Hepatocyte (in vitro differentiated cells): ENCODE data around the gene GALNT17. TPM values are rescaled to one million over a fixed set of nuclear protein-coding genes. Genes with fewer than 3 reads are reported as not detected.

Experiments
- DNase-seq: peaks from one replicate; pipeline ENCODE4 v3.0.0-alpha.2; 2016; ENCODE audit warnings: low spot score
- H2AFZ ChIP-seq: fragments of 200-600 bp; sonication (generic); 2 replicates; pipeline ENCODE4 v1.6.0; 2016; ENCODE audit warnings: antibody characterized with exemption, mild to moderate bottlenecking
- H3K27ac ChIP-seq: fragments of 200-600 bp; sonication (generic); 2 replicates; pipeline ENCODE4 v1.5.1; 2016; ENCODE audit warnings: mild to moderate bottlenecking
- H3K27me3 ChIP-seq: fragments of 200-600 bp; sonication (generic); 2 replicates; pipeline ENCODE4 v1.6.1; 2016
- H3K36me3 ChIP-seq: fragments of 200-600 bp; sonication (generic); replicated peaks from 2 replicates; pipeline ENCODE4 v1.5.1; 2016; ENCODE audit warnings: low read depth; ENCODE audit not compliant: insufficient read depth
- H3K4me1 ChIP-seq: fragments of 200-600 bp; sonication (generic); 2 replicates; pipeline ENCODE4 v1.5.1; 2016; ENCODE audit warnings: mild to moderate bottlenecking, moderate library complexity; ENCODE audit not compliant: insufficient read depth
- H3K4me2 ChIP-seq: fragments of 200-600 bp; sonication (generic); 2 replicates; pipeline ENCODE4 v1.6.0; 2016
- H3K4me3 ChIP-seq: fragments of 200-600 bp; sonication (generic); 2 replicates; pipeline ENCODE4 v1.5.1; 2016; ENCODE audit warnings: mild to moderate bottlenecking
- H3K79me2 ChIP-seq: fragments of 200-600 bp; sonication (generic); 2 replicates; pipeline ENCODE4 v1.6.0; 2017; ENCODE audit warnings: mild to moderate bottlenecking
- H3K9me2 ChIP-seq: fragments of 200-600 bp; sonication (generic); replicated peaks from 2 replicates; pipeline ENCODE4 v1.6.0; 2017; ENCODE audit warnings: mild to moderate bottlenecking; ENCODE audit not compliant: insufficient read depth
- H3K9me3 ChIP-seq: fragments of 200-600 bp; sonication (generic); 2 replicates; pipeline ENCODE4 v1.5.1; 2016; ENCODE audit warnings: low read depth, mild to moderate bottlenecking
- H4K20me1 ChIP-seq: fragments of 200-600 bp; sonication (generic); 2 replicates; pipeline ENCODE4 v1.6.0; 2016; ENCODE audit warnings: mild to moderate bottlenecking; ENCODE audit not compliant: insufficient read depth, poor library complexity, severe bottlenecking
- CTCF ChIP-seq: fragments of 200-600 bp; sonication (generic); IDR thresholded peaks from 2 replicates; pipeline ENCODE4 v1.5.1; 2016; ENCODE audit warnings: antibody characterized with exemption, mild to moderate bottlenecking; ENCODE audit not compliant: poor library complexity
- EZH2 ChIP-seq: fragments of 200-600 bp; sonication (generic); IDR thresholded peaks from 2 replicates; pipeline ENCODE4 v1.6.1; 2016; ENCODE audit warnings: antibody characterized with exemption, mild to moderate bottlenecking, borderline replicate concordance
- EZH2phosphoT487 ChIP-seq: fragments of 200-600 bp; sonication (generic); IDR thresholded peaks from one replicate; pipeline ENCODE4 v1.6.1; 2018; ENCODE audit warnings: antibody characterized with exemption, mild to moderate bottlenecking, low read depth, moderate library complexity; ENCODE audit not compliant: unreplicated experiment, severe bottlenecking
- WGBS: methylation state at CpG from one replicate; pipeline ENCODE4 v1.1.6; 2016; ENCODE audit warnings: low lambda C conversion rate; ENCODE audit errors: missing lambda C conversion rate; 5-methylcytosine and 5-hydroxymethylcytosine counted together
- polyA plus RNA-seq: library from polyadenylated mRNA; unstranded; fragments of >200 nt; fragmentation: Nextera tagmentation; extraction: Ambion mirVana; gene quantifications from 2 replicates; pipeline ENCODE4 v1.2.1, GENCODE V29; 2016
- total RNA-seq: library from RNA; depleted of rRNA; stranded (reverse); fragments of >200 nt; gene quantifications from 2 replicates; pipeline ENCODE4 v1.2.3, GENCODE V29; 2014

GALNT17 gene
- total and polyA plus RNA-seq, 2 experiments from 2014 or later: 4.3 to 8.1 TPM

DNA sequence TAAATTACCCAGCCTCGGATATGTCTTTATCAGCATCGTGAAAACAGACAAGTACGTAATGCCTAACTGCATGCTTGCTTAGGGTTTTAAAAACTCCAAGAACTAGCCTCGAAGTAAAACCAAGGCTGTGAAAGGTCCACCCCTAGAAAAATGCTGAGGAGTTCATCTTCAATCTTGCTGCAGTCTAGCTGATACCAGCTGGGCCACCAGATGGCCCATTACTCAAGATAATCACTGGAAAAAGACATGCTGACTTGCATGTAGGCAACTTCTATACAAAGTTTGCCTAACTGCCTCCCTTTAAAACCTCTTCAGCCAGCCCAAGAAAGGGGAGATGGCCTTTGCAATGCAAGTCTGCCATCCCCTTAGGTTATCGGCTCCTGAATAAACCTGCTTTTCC is 614.1 kb downstream of the GALNT17 start:
- no peaks in the 10 kb centered on the region for H3K4me1 ChIP-seq
- H3K36me3 ChIP-seq: no peaks in the 10 kb centered on the region
- no peak overlapping the region for H2AFZ ChIP-seq
- H3K9me3 ChIP-seq: no peaks in the 10 kb centered on the region
- H3K4me3 ChIP-seq: no peak overlapping the region
- H3K27ac ChIP-seq: no peak overlapping the region
- H4K20me1 ChIP-seq: no peaks in the 10 kb centered on the region
- H3K27me3 ChIP-seq: no peaks in the 10 kb centered on the region
- no peak overlapping the region for H3K4me2 ChIP-seq
- no peaks in the 10 kb centered on the region for H3K9me2 ChIP-seq
- H3K79me2 ChIP-seq: no peaks in the 10 kb centered on the region
- 85% methylated on average over 5 of the region's 5 CpGs for WGBS
- no peak for DNase-seq
- peak; percentile 23 for TF ChIP-seq CTCF
- no peak for TF ChIP-seq EZH2

GRCh38 chr7:71750290-71750689 is 618.3 kb downstream of the GALNT17 start:
- Histone ChIP-seq H3K9me2 (no peaks in the 10 kb centered on the region), H3K4me1 (no peaks in the 10 kb centered on the region), H3K9me3 (no peaks in the 10 kb centered on the region), H2AFZ (no peak overlapping the region), H4K20me1 (no peaks in the 10 kb centered on the region), H3K36me3 (no peaks in the 10 kb centered on the region), H3K4me3 (no peak overlapping the region), H3K79me2 (no peaks in the 10 kb centered on the region), H3K4me2 (no peak overlapping the region), H3K27me3 (peaks cover 24% of the 10 kb centered on the region), H3K27ac (no peak overlapping the region)
- WGBS: 91% methylated on average over 6 of the region's 6 CpGs
- TF ChIP-seq CTCF (no peak), EZH2phosphoT487 (no peak), EZH2 (no peak)
- DNase-seq: no peak

GRCh38 chr7:71752171-71752935 is 620.4 kb downstream of the GALNT17 start:
- no peaks in the 10 kb centered on the region for H3K9me3 ChIP-seq
- DNase-seq: peak; percentile 80
- H3K4me2 ChIP-seq: peak overlapping the region; percentile 77

More at GRCh38 chr7:71752171-71752935, 620.4 kb downstream of the GALNT17 start:
- Histone ChIP-seq H3K79me2 (no peaks in the 10 kb centered on the region), H3K4me3 (no peak overlapping the region), H3K9me2 (no peaks in the 10 kb centered on the region), H4K20me1 (no peaks in the 10 kb centered on the region), H3K4me1 (no peaks in the 10 kb centered on the region), H3K36me3 (no peaks in the 10 kb centered on the region), H3K27ac (no peak overlapping the region), H2AFZ (no peak overlapping the region), H3K27me3 (peaks cover 24% of the 10 kb centered on the region)
- TF ChIP-seq EZH2 (no peak), CTCF (peak; percentile 83)
- WGBS: 27% methylated on average over 32 of the region's 43 CpGs
